HG03039 (cell line): Measurements from ENCODE around the gene THAP10.
"Not testable (repeated sequence)": the region's sequence is repeated elsewhere in the genome, so short reads cannot be mapped to it uniquely, and the experiment has no call there.

Experiments used
- ATAC-seq: cut with Tn5 transposase; IDR thresholded peaks from one replicate; pipeline ENCODE4 v1.9.1; 2021; ENCODE audit warnings: mild to moderate bottlenecking, moderate library complexity; ENCODE audit not compliant: unreplicated experiment

Gene THAP10

GRCh38 chr15:70892002-70892911 is at the start of gene THAP10, which contains the start of gene LRRC49:
THAP10 (minus strand) TSS chr15:70892433; CDS start chr15:70892272, 161 bp downstream.
LRRC49 (plus strand) TSS chr15:70892826; CDS start chr15:70892895, 69 bp downstream.
- ATAC-seq = peak; percentile 77

GRCh38 chr15:70936326-70936725 is 44.1 kb upstream of the THAP10 start:
- ATAC-seq = no peak

GRCh38 chr15:70935631-70936030 is 43.4 kb upstream of the THAP10 start:
- ATAC-seq = no peak

- no peak for ATAC-seq
These were observed 41.2 kb upstream of the THAP10 start for GRCh38 chr15:70933411-70933810.

- no peak for ATAC-seq
These were observed 40.2 kb upstream of the THAP10 start for GRCh38 chr15:70932397-70932796.

GRCh38 chr15:70931821-70932220 is 39.6 kb upstream of the THAP10 start:
- ATAC-seq = no peak

- not testable (repeated sequence) for ATAC-seq
These were observed 34.7 kb upstream of the THAP10 start for GRCh38 chr15:70926914-70927313.

- ATAC-seq = no peak
These were observed 31.3 kb upstream of the THAP10 start for GRCh38 chr15:70923311-70924080.

- no peak for ATAC-seq
These were observed 29.9 kb upstream of the THAP10 start for GRCh38 chr15:70922119-70922518.

- ATAC-seq = no peak
These were observed 28.9 kb upstream of the THAP10 start for GRCh38 chr15:70920981-70921696.

GRCh38 chr15:70917955-70918354 is 25.7 kb upstream of the THAP10 start:
- ATAC-seq = no peak

- no peak for ATAC-seq
These were observed 24.3 kb upstream of the THAP10 start for GRCh38 chr15:70916531-70916930.

GRCh38 chr15:70912187-70912586 is 20.0 kb upstream of the THAP10 start:
- ATAC-seq = no peak

GRCh38 chr15:70910958-70911357 is 18.7 kb upstream of the THAP10 start:
- no peak for ATAC-seq

GRCh38 chr15:70907784-70908471 is 15.7 kb upstream of the THAP10 start:
- ATAC-seq = no peak

- ATAC-seq = no peak
These were observed 14.6 kb upstream of the THAP10 start for GRCh38 chr15:70906842-70907241.

- ATAC-seq = no peak
These were observed 9.9 kb upstream of the THAP10 start for GRCh38 chr15:70902107-70902506.

GRCh38 chr15:70892912-70893560 is 803 bp upstream of the THAP10 start:
- ATAC-seq = peak; percentile 9

GRCh38 chr15:70882361-70882760 is 9.9 kb downstream of the THAP10 start:
- no peak for ATAC-seq

- no peak for ATAC-seq
These were observed 11.5 kb downstream of the THAP10 start for GRCh38 chr15:70880781-70881180.
